Uterus (tissue), 4 donors: ENCODE results near the gene BCKDHB. TPM values are rescaled to one million over a fixed set of nuclear protein-coding genes. Genes with fewer than 3 reads are reported as not detected.

Experiments
- DNase-seq, 2 donors: peaks; one replicate each; pipeline ENCODE4 v3.0.0-alpha.2; 2019 to 2020
- H3K27ac ChIP-seq, 2 donors: fragments of 200-600 bp; sonication (generic); 1 replicate in 1 of 2; 2 replicates in 1 of 2; pipeline ENCODE4 v1.5.1; 2016 to 2018
- H3K27me3 ChIP-seq, 2 donors: fragments of 200-600 bp; sonication (generic); one replicate each; pipeline ENCODE4 v1.5.1; 2018 to 2019; ENCODE audit warnings: control low read depth in 1 of 2
- H3K36me3 ChIP-seq, 2 donors: fragments of 200-600 bp; sonication (generic); one replicate each; pipeline ENCODE4 v1.5.1; 2019; ENCODE audit warnings: control low read depth in 1 of 2
- H3K4me1 ChIP-seq, 2 donors: fragments of 200-600 bp; sonication (generic); one replicate each; pipeline ENCODE4 v1.5.1; 2018 to 2019; ENCODE audit warnings: control low read depth in 1 of 2
- H3K4me3 ChIP-seq, 2 donors: fragments of 200-600 bp; sonication (generic); 1 replicate in 1 of 2; 2 replicates in 1 of 2; pipeline ENCODE4 v1.5.1; 2018 to 2019; ENCODE audit warnings: mild to moderate bottlenecking in 1 of 2
- H3K9me3 ChIP-seq, 2 donors: fragments of 200-600 bp; sonication (generic); one replicate each; pipeline ENCODE4 v1.5.1; 2019; ENCODE audit warnings: control low read depth in 1 of 2
- CTCF ChIP-seq, 4 experiments: fragments of 200-600 bp in 2 of 4; fragments of 450-650 bp in 2 of 4; sonication (generic) in 2 of 4; IDR thresholded peaks; one replicate each; pipeline ENCODE4 v1.5.1; 2016 to 2019; ENCODE audit warnings: antibody characterized with exemption in 4 of 4, mild to moderate bottlenecking in 2 of 4, moderate library complexity in 1 of 4
- POLR2A ChIP-seq, 2 donors: fragments of 450-650 bp; IDR thresholded peaks; one replicate each; pipeline ENCODE4 v1.6.1; 2016; ENCODE audit warnings: antibody characterized with exemption in 2 of 2, mild to moderate bottlenecking in 1 of 2, moderate library complexity in 1 of 2
- intact Hi-C: fragments of 100-400 bp; cut with DNase I; formaldehyde crosslinking; loops from one replicate; pipeline ENCODE4 v1.15.1; 2023; ENCODE audit warnings: low total_unique reads
- total RNA-seq, 4 donors: library from RNA; depleted of rRNA in 3 of 4; stranded (reverse); fragments of >200 nt in 3 of 4; gene quantifications; one replicate each; pipeline versions ENCODE4 v1.1.0 to v1.2.4, GENCODE V29; 2014 to 2023
- donor health status: DM: yes; HTN: yes; CAD: no.

Gene BCKDHB
- total RNA-seq, 4 donors from 2014 or later: 7.2 to 35.5 (median 13.2) TPM

GRCh38 chr6:80170433-80170832 lies 64.0 kb downstream of the BCKDHB start:
- Histone ChIP-seq H3K9me3 (no peaks in the 10 kb centered on the region), H3K27me3 (no peaks in the 10 kb centered on the region), H3K27ac (no peak overlapping the region), H3K36me3 (no peaks in the 10 kb centered on the region), H3K4me1 (no peaks in the 10 kb centered on the region), H3K4me3 (no peak overlapping the region)
- no peak for DNase-seq
- TF ChIP-seq CTCF (IDR thresholded peaks at IDR 0.05) (no peak), POLR2A (IDR thresholded peaks at IDR 0.05) (no peak)
- intact Hi-C loops: no loop called here

GRCh38 chr6:80173411-80173810 lies 66.9 kb downstream of the BCKDHB start:
- intact Hi-C loops: no loop called here
- Histone ChIP-seq H3K9me3 (no peaks in the 10 kb centered on the region), H3K27me3 (no peaks in the 10 kb centered on the region), H3K4me1 (no peaks in the 10 kb centered on the region), H3K27ac (no peak overlapping the region), H3K4me3 (no peak overlapping the region), H3K36me3 (no peaks in the 10 kb centered on the region)
- TF ChIP-seq POLR2A (IDR thresholded peaks at IDR 0.05) (no peak), CTCF (IDR thresholded peaks at IDR 0.05) (no peak)
- no peak for DNase-seq

- Histone ChIP-seq H3K4me3 (no peak overlapping the region), H3K27me3 (no peaks in the 10 kb centered on the region), H3K36me3 (no peaks in the 10 kb centered on the region), H3K27ac (no peak overlapping the region), H3K4me1 (no peaks in the 10 kb centered on the region), H3K9me3 (no peaks in the 10 kb centered on the region)
- intact Hi-C loops: no loop called here
- no peak for TF ChIP-seq POLR2A (IDR thresholded peaks at IDR 0.05)
- TF ChIP-seq CTCF (IDR thresholded peaks at IDR 0.05): no peak
- DNase-seq: no peak
Observed at GRCh38 chr6:80174900-80175572, 68.6 kb downstream of the BCKDHB start.

- Histone ChIP-seq H3K4me3 (no peak overlapping the region), H3K27me3 (no peaks in the 10 kb centered on the region), H3K27ac (no peak overlapping the region), H3K4me1 (no peaks in the 10 kb centered on the region), H3K36me3 (no peaks in the 10 kb centered on the region), H3K9me3 (no peaks in the 10 kb centered on the region)
- intact Hi-C loops: no loop called here
- TF ChIP-seq POLR2A (IDR thresholded peaks at IDR 0.05): no peak
- no peak for TF ChIP-seq CTCF (IDR thresholded peaks at IDR 0.05)
- no peak for DNase-seq
Observed at GRCh38 chr6:80179695-80180094, 73.2 kb downstream of the BCKDHB start.

- DNase-seq: no peak
- Histone ChIP-seq H3K4me1 (no peaks in the 10 kb centered on the region), H3K36me3 (no peaks in the 10 kb centered on the region), H3K27ac (no peak overlapping the region), H3K4me3 (no peak overlapping the region), H3K27me3 (no peaks in the 10 kb centered on the region), H3K9me3 (no peaks in the 10 kb centered on the region)
- no peak for TF ChIP-seq POLR2A (IDR thresholded peaks at IDR 0.05)
- TF ChIP-seq CTCF (IDR thresholded peaks at IDR 0.05): no peak
- intact Hi-C loops: no loop called here
Observed at GRCh38 chr6:80181352-80182081, 75.0 kb downstream of the BCKDHB start.
